HepG2 (cell line): ENCODE measurements around the gene IL1R1.

Experiments used
- CBX2 ChIP-seq, 2 experiments: fragments of 200-600 bp in 1 of 2; sonication (generic); formaldehyde crosslinking in 1 of 2; IDR thresholded peaks; 2 replicates each; pipeline versions ENCODE4 v1.7.0 to v1.8.1; 2018 to 2022; ENCODE audit warnings: low read depth in 2 of 2, low read length in 1 of 2, mild to moderate bottlenecking in 1 of 2, missing genetic modification reagents in 1 of 2
- CEBPB ChIP-seq: IDR thresholded peaks from 2 replicates; pipeline ENCODE4 v1.6.1; 2011; ENCODE audit warnings: low read depth, low read length, improper control_type of control experiment, borderline replicate concordance
- FOXA1 ChIP-seq, 2 experiments: fragments of 450-650 bp in 1 of 2; sonication (generic) in 1 of 2; formaldehyde crosslinking in 1 of 2; IDR thresholded peaks; 2 replicates each; pipeline versions ENCODE4 v1.4.0 to v1.6.1; 2016 to 2020; ENCODE audit warnings: missing genetic modification reagents in 1 of 2
- JUN ChIP-seq: sonication (generic); formaldehyde crosslinking; IDR thresholded peaks from 2 replicates; pipeline ENCODE4 v1.4.0; 2020; ENCODE audit warnings: mild to moderate bottlenecking, missing genetic modification reagents
- TCF7L2 ChIP-seq: IDR thresholded peaks from 2 replicates; pipeline ENCODE4 v1.6.1; 2011; ENCODE audit warnings: mild to moderate bottlenecking, low read depth, low read length, moderate library complexity
- XBP1 ChIP-seq: sonication (generic); formaldehyde crosslinking; IDR thresholded peaks from 2 replicates; pipeline ENCODE4 v1.5.0; 2020; ENCODE audit warnings: missing genetic modification reagents
- ZBTB1 ChIP-seq: sonication (generic); formaldehyde crosslinking; IDR thresholded peaks from 2 replicates; pipeline ENCODE4 v1.4.0; 2020; ENCODE audit warnings: missing genetic modification reagents, borderline replicate concordance
- ZFP36 ChIP-seq: fragments of 150-350 bp; IDR thresholded peaks from 2 replicates; pipeline ENCODE4 v1.6.1; 2018; ENCODE audit warnings: borderline replicate concordance, low read length, low read depth; ENCODE audit not compliant: partially characterized antibody
- ZFP37 ChIP-seq: sonication (generic); formaldehyde crosslinking; IDR thresholded peaks from 2 replicates; pipeline ENCODE4 v1.4.0; 2020; ENCODE audit warnings: missing genetic modification reagents, borderline replicate concordance
- ZNF138 ChIP-seq: sonication (generic); formaldehyde crosslinking; IDR thresholded peaks from 2 replicates; pipeline ENCODE4 v1.5.0; 2020; ENCODE audit warnings: mild to moderate bottlenecking, low read depth, missing genetic modification reagents
- ZNF605 ChIP-seq: sonication (generic); formaldehyde crosslinking; IDR thresholded peaks from 2 replicates; pipeline ENCODE4 v1.8.0; 2022; ENCODE audit warnings: mild to moderate bottlenecking, missing genetic modification reagents
- TF ChIP-seq, protein P1 (sequence below): sonication (generic); formaldehyde crosslinking; IDR thresholded peaks from 2 replicates; pipeline ENCODE4 v1.4.0; 2020; ENCODE audit warnings: missing genetic modification reagents, mild to moderate bottlenecking, borderline replicate concordance
- TF ChIP-seq, protein P2 (sequence below): sonication (generic); formaldehyde crosslinking; IDR thresholded peaks from 2 replicates; pipeline ENCODE4 v1.8.0; 2023; ENCODE audit warnings: mild to moderate bottlenecking, missing genetic modification reagents
- TF ChIP-seq, protein P3 (sequence below): sonication (generic); formaldehyde crosslinking; IDR thresholded peaks from 2 replicates; pipeline ENCODE4 v1.5.0; 2020; ENCODE audit warnings: mild to moderate bottlenecking, missing genetic modification reagents, moderate library complexity

DNA sequence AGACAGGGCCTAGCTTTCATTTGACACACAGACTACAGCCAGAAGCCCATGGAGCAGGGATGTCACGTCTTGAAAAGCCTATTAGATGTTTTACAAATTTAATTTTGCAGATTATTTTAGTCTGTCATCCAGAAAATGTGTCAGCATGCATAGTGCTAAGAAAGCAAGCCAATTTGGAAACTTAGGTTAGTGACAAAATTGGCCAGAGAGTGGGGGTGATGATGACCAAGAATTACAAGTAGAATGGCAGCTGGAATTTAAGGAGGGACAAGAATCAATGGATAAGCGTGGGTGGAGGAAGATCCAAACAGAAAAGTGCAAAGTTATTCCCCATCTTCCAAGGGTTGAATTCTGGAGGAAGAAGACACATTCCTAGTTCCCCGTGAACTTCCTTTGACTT is 36.5 kb downstream of the IL1R1 start:
- no peak for TF ChIP-seq JUN
- TF ChIP-seq, protein P1, sequence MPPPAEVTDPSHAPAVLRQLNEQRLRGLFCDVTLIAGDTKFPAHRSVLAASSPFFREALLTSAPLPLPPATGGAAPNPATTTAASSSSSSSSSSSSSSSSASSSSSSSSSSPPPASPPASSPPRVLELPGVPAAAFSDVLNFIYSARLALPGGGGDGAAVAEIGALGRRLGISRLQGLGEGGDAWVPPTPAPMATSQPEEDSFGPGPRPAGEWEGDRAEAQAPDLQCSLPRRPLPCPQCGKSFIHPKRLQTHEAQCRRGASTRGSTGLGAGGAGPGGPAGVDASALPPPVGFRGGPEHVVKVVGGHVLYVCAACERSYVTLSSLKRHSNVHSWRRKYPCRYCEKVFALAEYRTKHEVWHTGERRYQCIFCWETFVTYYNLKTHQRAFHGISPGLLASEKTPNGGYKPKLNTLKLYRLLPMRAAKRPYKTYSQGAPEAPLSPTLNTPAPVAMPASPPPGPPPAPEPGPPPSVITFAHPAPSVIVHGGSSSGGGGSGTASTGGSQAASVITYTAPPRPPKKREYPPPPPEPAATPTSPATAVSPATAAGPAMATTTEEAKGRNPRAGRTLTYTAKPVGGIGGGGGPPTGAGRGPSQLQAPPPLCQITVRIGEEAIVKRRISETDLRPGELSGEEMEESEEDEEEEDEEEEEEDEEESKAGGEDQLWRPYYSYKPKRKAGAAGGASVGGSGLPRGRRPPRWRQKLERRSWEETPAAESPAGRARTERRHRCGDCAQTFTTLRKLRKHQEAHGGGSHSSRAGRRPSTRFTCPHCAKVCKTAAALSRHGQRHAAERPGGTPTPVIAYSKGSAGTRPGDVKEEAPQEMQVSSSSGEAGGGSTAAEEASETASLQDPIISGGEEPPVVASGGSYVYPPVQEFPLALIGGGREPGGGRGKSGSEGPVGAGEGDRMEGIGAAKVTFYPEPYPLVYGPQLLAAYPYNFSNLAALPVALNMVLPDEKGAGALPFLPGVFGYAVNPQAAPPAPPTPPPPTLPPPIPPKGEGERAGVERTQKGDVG: no peak
- TF ChIP-seq CBX2 (IDR thresholded peaks at IDR 0.05; ENCODE audit: low read depth, low read length): no peak
- TF ChIP-seq CBX2 (CRISPR knock-in tag; IDR thresholded peaks at IDR 0.05; ENCODE audit: low read depth): no peak
- TF ChIP-seq CEBPB: no peak
- no peak for TF ChIP-seq ZFP37 (CRISPR knock-in tag)
- no peak for TF ChIP-seq ZBTB1
- TF ChIP-seq TCF7L2: no peak
- no peak for TF ChIP-seq FOXA1 (IDR thresholded peaks at IDR 0.05)
- TF ChIP-seq FOXA1 (CRISPR knock-in tag; IDR thresholded peaks at IDR 0.05): no peak
- TF ChIP-seq, protein P2, sequence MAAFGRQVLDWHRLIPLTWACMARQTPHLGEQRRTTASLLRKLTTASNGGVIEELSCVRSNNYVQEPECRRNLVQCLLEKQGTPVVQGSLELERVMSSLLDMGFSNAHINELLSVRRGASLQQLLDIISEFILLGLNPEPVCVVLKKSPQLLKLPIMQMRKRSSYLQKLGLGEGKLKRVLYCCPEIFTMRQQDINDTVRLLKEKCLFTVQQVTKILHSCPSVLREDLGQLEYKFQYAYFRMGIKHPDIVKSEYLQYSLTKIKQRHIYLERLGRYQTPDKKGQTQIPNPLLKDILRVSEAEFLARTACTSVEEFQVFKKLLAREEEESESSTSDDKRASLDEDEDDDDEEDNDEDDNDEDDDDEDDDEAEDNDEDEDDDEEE: no peak
- TF ChIP-seq, protein P3, sequence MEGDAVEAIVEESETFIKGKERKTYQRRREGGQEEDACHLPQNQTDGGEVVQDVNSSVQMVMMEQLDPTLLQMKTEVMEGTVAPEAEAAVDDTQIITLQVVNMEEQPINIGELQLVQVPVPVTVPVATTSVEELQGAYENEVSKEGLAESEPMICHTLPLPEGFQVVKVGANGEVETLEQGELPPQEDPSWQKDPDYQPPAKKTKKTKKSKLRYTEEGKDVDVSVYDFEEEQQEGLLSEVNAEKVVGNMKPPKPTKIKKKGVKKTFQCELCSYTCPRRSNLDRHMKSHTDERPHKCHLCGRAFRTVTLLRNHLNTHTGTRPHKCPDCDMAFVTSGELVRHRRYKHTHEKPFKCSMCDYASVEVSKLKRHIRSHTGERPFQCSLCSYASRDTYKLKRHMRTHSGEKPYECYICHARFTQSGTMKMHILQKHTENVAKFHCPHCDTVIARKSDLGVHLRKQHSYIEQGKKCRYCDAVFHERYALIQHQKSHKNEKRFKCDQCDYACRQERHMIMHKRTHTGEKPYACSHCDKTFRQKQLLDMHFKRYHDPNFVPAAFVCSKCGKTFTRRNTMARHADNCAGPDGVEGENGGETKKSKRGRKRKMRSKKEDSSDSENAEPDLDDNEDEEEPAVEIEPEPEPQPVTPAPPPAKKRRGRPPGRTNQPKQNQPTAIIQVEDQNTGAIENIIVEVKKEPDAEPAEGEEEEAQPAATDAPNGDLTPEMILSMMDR: no peak
- TF ChIP-seq XBP1 (CRISPR knock-in tag): no peak
- TF ChIP-seq ZNF605 (CRISPR knock-in tag): no peak
- no peak for TF ChIP-seq ZFP36
- no peak for TF ChIP-seq ZNF138 (CRISPR knock-in tag)
